Osteoblast (primary cell): Measurements from ENCODE around the gene TMEM256. TPM values are rescaled to one million over a fixed set of nuclear protein-coding genes. Genes with fewer than 3 reads are reported as not detected.

Source experiments
- DNase-seq: peaks from one replicate; pipeline ENCODE4 v3.0.0; 2011; ENCODE audit warnings: low spot score, mixed read lengths; ENCODE audit not compliant: insufficient read length; ENCODE audit errors: missing footprints
- H2AFZ ChIP-seq: 2 replicates; pipeline ENCODE4 v1.6.0; 2011; ENCODE audit warnings: mild to moderate bottlenecking, low read length
- H3K27ac ChIP-seq: 2 replicates; pipeline ENCODE4 v1.5.1; 2011; ENCODE audit warnings: mild to moderate bottlenecking, low read depth, low read length, moderate library complexity
- H3K27me3 ChIP-seq: 2 replicates; pipeline ENCODE4 v1.6.0; 2012; ENCODE audit warnings: mild to moderate bottlenecking, control low read depth, inconsistent platforms, low read length, moderate library complexity; ENCODE audit not compliant: insufficient read depth
- H3K36me3 ChIP-seq: 2 replicates; pipeline ENCODE4 v1.5.1; 2011; ENCODE audit warnings: mild to moderate bottlenecking, low read length, control low read depth, moderate library complexity; ENCODE audit not compliant: insufficient read depth
- H3K4me1 ChIP-seq: 2 replicates; pipeline ENCODE4 v1.5.1; 2011; ENCODE audit warnings: mild to moderate bottlenecking, low read length, control low read depth, moderate library complexity; ENCODE audit not compliant: insufficient read depth
- H3K4me2 ChIP-seq: 2 replicates; pipeline ENCODE4 v1.6.0; 2011; ENCODE audit warnings: mild to moderate bottlenecking, low read length; ENCODE audit not compliant: insufficient read depth
- H3K4me3 ChIP-seq: fragments of 200-600 bp; sonication (generic); 3 replicates; pipeline ENCODE4 v1.5.1; 2012; ENCODE audit warnings: mild to moderate bottlenecking, low read length, inconsistent platforms; ENCODE audit not compliant: insufficient read depth
- H3K79me2 ChIP-seq: 2 replicates; pipeline ENCODE4 v1.6.0; 2012; ENCODE audit warnings: mild to moderate bottlenecking, low read length, control low read depth, inconsistent platforms; ENCODE audit not compliant: insufficient read depth
- H3K9me3 ChIP-seq: 2 replicates; pipeline ENCODE4 v1.5.1; 2011; ENCODE audit warnings: low read depth, low read length, control low read depth
- H4K20me1 ChIP-seq: 2 replicates; pipeline ENCODE4 v1.6.0; 2012; ENCODE audit warnings: mild to moderate bottlenecking, low read length, control low read depth; ENCODE audit not compliant: insufficient read depth
- total RNA-seq: library from RNA; depleted of rRNA; stranded (reverse); fragments of >200 nt; gene quantifications from 2 replicates; pipeline ENCODE4 v1.2.3, GENCODE V29; 2012
- TF ChIP-seq, protein P1 (sequence below): IDR thresholded peaks from 2 replicates; pipeline ENCODE4 v1.5.1; 2011; ENCODE audit warnings: mild to moderate bottlenecking, low read depth, low read length, moderate library complexity; ENCODE audit errors: extremely low read depth

TMEM256 gene
- total RNA-seq, 1 donor: 59.4 TPM

- DNase-seq: peak; percentile 98
Measured at GRCh38 chr17:7436556-7437368, 32.9 kb upstream of the TMEM256 start.

DNA sequence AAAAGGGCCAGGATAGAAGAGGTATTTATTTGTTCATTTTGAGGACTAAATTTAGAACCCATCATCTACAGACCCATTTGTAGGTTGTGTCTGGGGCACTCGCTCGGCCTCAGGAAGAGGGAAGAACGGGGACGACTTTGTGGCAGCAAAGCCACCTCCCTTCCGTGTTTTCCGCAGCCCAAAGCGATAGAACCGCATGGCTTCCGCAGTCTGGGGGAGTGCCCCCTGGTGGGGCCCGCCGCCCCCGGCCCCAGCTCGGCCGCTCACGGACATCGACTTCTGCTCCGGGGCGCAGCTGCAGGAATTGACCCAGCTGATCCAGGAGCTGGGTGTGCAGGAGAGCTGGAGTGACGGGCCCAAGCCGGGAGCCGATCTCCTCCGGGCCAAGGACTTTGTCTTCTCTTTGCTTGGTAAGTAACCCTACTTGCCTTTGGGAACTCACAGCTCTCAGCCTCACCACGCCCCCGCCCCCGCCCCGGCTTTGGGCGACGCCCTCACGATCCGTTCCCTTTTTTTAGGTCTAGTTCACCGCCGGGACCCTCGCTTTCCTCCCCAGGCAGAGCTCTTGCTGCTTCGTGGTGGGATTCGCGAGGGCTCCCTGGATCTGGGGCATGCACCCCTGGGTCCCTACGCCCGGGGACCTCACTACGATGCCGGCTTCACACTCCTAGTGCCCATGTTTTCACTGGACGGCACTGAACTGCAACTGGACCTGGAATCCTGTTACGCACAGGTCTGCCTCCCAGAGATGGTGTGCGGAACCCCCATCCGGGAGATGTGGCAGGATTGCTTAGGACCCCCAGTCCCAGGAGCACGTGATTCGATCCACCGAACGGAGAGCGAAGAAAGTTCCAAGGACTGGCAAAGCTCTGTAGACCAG is 32.0 kb upstream of the TMEM256 start:
- H3K4me1 ChIP-seq: peaks cover 23% of the 10 kb centered on the region
- H3K9me3 ChIP-seq: no peaks in the 10 kb centered on the region
- DNase-seq: peak; percentile 94
- peaks cover 39% of the 10 kb centered on the region for H3K27me3 ChIP-seq
- no peaks in the 10 kb centered on the region for H3K79me2 ChIP-seq
- no peak overlapping the region for H3K27ac ChIP-seq
- peak overlapping the region; percentile 68 for H3K4me3 ChIP-seq
- TF ChIP-seq, protein P1, sequence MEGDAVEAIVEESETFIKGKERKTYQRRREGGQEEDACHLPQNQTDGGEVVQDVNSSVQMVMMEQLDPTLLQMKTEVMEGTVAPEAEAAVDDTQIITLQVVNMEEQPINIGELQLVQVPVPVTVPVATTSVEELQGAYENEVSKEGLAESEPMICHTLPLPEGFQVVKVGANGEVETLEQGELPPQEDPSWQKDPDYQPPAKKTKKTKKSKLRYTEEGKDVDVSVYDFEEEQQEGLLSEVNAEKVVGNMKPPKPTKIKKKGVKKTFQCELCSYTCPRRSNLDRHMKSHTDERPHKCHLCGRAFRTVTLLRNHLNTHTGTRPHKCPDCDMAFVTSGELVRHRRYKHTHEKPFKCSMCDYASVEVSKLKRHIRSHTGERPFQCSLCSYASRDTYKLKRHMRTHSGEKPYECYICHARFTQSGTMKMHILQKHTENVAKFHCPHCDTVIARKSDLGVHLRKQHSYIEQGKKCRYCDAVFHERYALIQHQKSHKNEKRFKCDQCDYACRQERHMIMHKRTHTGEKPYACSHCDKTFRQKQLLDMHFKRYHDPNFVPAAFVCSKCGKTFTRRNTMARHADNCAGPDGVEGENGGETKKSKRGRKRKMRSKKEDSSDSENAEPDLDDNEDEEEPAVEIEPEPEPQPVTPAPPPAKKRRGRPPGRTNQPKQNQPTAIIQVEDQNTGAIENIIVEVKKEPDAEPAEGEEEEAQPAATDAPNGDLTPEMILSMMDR: no peak
- no peaks in the 10 kb centered on the region for H3K36me3 ChIP-seq
- no peaks in the 10 kb centered on the region for H4K20me1 ChIP-seq
- peak overlapping the region; percentile 85 for H3K4me2 ChIP-seq
- peak overlapping the region; percentile 73 for H2AFZ ChIP-seq

More at GRCh38 chr17:7436556-7437368, 32.9 kb upstream of the TMEM256 start:
- Histone ChIP-seq H3K79me2 (no peaks in the 10 kb centered on the region), H3K27ac (no peak overlapping the region), H3K4me3 (peak overlapping the region; percentile 58), H3K4me1 (peaks cover 26% of the 10 kb centered on the region), H3K36me3 (no peaks in the 10 kb centered on the region), H3K27me3 (peaks cover 40% of the 10 kb centered on the region), H2AFZ (peak overlapping the region; percentile 73), H3K4me2 (peak overlapping the region; percentile 85), H4K20me1 (no peaks in the 10 kb centered on the region), H3K9me3 (no peaks in the 10 kb centered on the region)
- TF ChIP-seq, protein P1: peak; percentile 60

- no peak overlapping the region for H3K27ac ChIP-seq
- H3K9me3 ChIP-seq: no peaks in the 10 kb centered on the region
- H3K36me3 ChIP-seq: no peaks in the 10 kb centered on the region
- H3K4me2 ChIP-seq: no peak overlapping the region
- no peak for DNase-seq
- H4K20me1 ChIP-seq: no peaks in the 10 kb centered on the region
- H3K79me2 ChIP-seq: no peaks in the 10 kb centered on the region
- H2AFZ ChIP-seq: no peak overlapping the region
- H3K4me3 ChIP-seq: no peak overlapping the region
- TF ChIP-seq, protein P1: no peak
- H3K27me3 ChIP-seq: peaks cover 4% of the 10 kb centered on the region
- peaks cover 12% of the 10 kb centered on the region for H3K4me1 ChIP-seq
Measured at GRCh38 chr17:7432296-7432695, 28.4 kb upstream of the TMEM256 start.

GRCh38 chr17:7431231-7431630 is 27.3 kb upstream of the TMEM256 start:
- no peak overlapping the region for H3K27ac ChIP-seq
- peaks cover 3% of the 10 kb centered on the region for H3K27me3 ChIP-seq
- no peak for DNase-seq

More at GRCh38 chr17:7431231-7431630, 27.3 kb upstream of the TMEM256 start:
- Histone ChIP-seq H3K4me2 (no peak overlapping the region), H3K36me3 (no peaks in the 10 kb centered on the region), H2AFZ (no peak overlapping the region), H4K20me1 (no peaks in the 10 kb centered on the region), H3K79me2 (no peaks in the 10 kb centered on the region), H3K4me3 (no peak overlapping the region), H3K4me1 (peaks cover 7% of the 10 kb centered on the region), H3K9me3 (no peaks in the 10 kb centered on the region)
- TF ChIP-seq, protein P1: no peak
